ENCODE data around the gene ZNF536. TPM values are rescaled to one million over a fixed set of nuclear protein-coding genes. Genes with fewer than 3 reads are reported as not detected.

Gene ZNF536
- total RNA-seq (2021) (2.9 and 3.5 TPM in 2 replicates), Bru-seq, nascent RNA (percentile 45 among the genes with signal in this experiment), BruChase-seq, experiment 1, labeled RNA remaining after a 2-hour chase (percentile 44 among the genes with signal in this experiment), BruChase-seq, experiment 2, labeled RNA remaining after a 6-hour chase (percentile 46 among the genes with signal in this experiment)
- long read RNA-seq, partial matches to known transcripts, result 1 of 4 reads
- long read RNA-seq, other reads (novel, unspliced or antisense), result 3 of 4 reads

GRCh38 chr19:30371960-30372824, at the start of gene ZNF536:
Gene ZNF536, plus strand, starts transcription at chr19:30372384. Its CDS starts 71,179 bp downstream, at chr19:30443563.
- Histone ChIP-seq H3K9me3 (ENCODE audit: low read depth, low read length, poor library complexity, severe bottlenecking) (no peaks in the 10 kb centered on the region), H3K4me3 (ENCODE audit: low read depth, low read length, poor library complexity, severe bottlenecking) (no peak within 1 kb of the TSS), H3K27me3 (replicated peaks; ENCODE audit: insufficient read depth, low read depth, low read length, poor library complexity) (peaks cover 5% of the 10 kb centered on the region), H3K4me1 (ENCODE audit: insufficient read depth, low read length, poor library complexity, severe bottlenecking) (peaks cover 6% of the 10 kb centered on the region), H3K36me3 (ENCODE audit: insufficient read depth, low read length, poor library complexity, severe bottlenecking) (no peaks in the 10 kb centered on the region), H3K27ac (ENCODE audit: low read depth, low read length, poor library complexity, severe bottlenecking) (no peak within 1 kb of the TSS)
- intact Hi-C loops (cut with micrococcal nuclease; ENCODE audit: unreplicated experiment), result no loop called here
- ChIA-PET POLR2A (ENCODE audit: low non-redundant PET) (no interaction called here), CTCF (no interaction called here)
- DNase-seq (ENCODE audit: low spot score), result no peak
- TF ChIP-seq EZH2 (IDR thresholded peaks at IDR 0.05; ENCODE audit: borderline replicate concordance, low read depth, low read length, poor library complexity, severe bottlenecking) (no peak), CTCF (conservative IDR thresholded peaks at IDR 0.05; ENCODE audit: low read depth, low read length) (no peak)
- no TSS peak for BruUV-seq (replicated peaks)

- POLR2A ChIA-PET (ENCODE audit: low non-redundant PET), result no interaction called here
- CTCF ChIA-PET, result no interaction called here
- DNase-seq (ENCODE audit: low spot score), result no peak
- H3K4me3 ChIP-seq (ENCODE audit: low read depth, low read length, poor library complexity, severe bottlenecking), result no peak overlapping the region
- BruUV-seq (replicated peaks), result no TSS peak
- intact Hi-C loops (cut with micrococcal nuclease; ENCODE audit: unreplicated experiment), result no loop called here
- H3K27ac ChIP-seq (ENCODE audit: low read depth, low read length, poor library complexity, severe bottlenecking), result no peak overlapping the region
- no peaks in the 10 kb centered on the region for H3K27me3 ChIP-seq (replicated peaks; ENCODE audit: insufficient read depth, low read depth, low read length, poor library complexity)
- TF ChIP-seq EZH2 (IDR thresholded peaks at IDR 0.05; ENCODE audit: borderline replicate concordance, low read depth, low read length, poor library complexity, severe bottlenecking) (no peak), CTCF (conservative IDR thresholded peaks at IDR 0.05; ENCODE audit: low read depth, low read length) (no peak)
- H3K4me1 ChIP-seq (ENCODE audit: insufficient read depth, low read length, poor library complexity, severe bottlenecking), result no peaks in the 10 kb centered on the region
- no peaks in the 10 kb centered on the region for H3K36me3 ChIP-seq (ENCODE audit: insufficient read depth, low read length, poor library complexity, severe bottlenecking)
- no peaks in the 10 kb centered on the region for H3K9me3 ChIP-seq (ENCODE audit: low read depth, low read length, poor library complexity, severe bottlenecking)
Observed at GRCh38 chr19:30322641-30323320, 49.4 kb upstream of the ZNF536 start.

- ChIA-PET CTCF (no interaction called here), POLR2A (ENCODE audit: low non-redundant PET) (no interaction called here)
- Histone ChIP-seq H3K4me1 (ENCODE audit: insufficient read depth, low read length, poor library complexity, severe bottlenecking) (no peaks in the 10 kb centered on the region), H3K36me3 (ENCODE audit: insufficient read depth, low read length, poor library complexity, severe bottlenecking) (no peaks in the 10 kb centered on the region), H3K27me3 (replicated peaks; ENCODE audit: insufficient read depth, low read depth, low read length, poor library complexity) (no peaks in the 10 kb centered on the region), H3K4me3 (ENCODE audit: low read depth, low read length, poor library complexity, severe bottlenecking) (no peak overlapping the region), H3K9me3 (ENCODE audit: low read depth, low read length, poor library complexity, severe bottlenecking) (no peaks in the 10 kb centered on the region), H3K27ac (ENCODE audit: low read depth, low read length, poor library complexity, severe bottlenecking) (no peak overlapping the region)
- no TSS peak for BruUV-seq (replicated peaks)
- DNase-seq (ENCODE audit: low spot score), result no peak
- TF ChIP-seq CTCF (conservative IDR thresholded peaks at IDR 0.05; ENCODE audit: low read depth, low read length) (no peak), EZH2 (IDR thresholded peaks at IDR 0.05; ENCODE audit: borderline replicate concordance, low read depth, low read length, poor library complexity, severe bottlenecking) (no peak)
- intact Hi-C loops (cut with micrococcal nuclease; ENCODE audit: unreplicated experiment), result no loop called here
Observed at GRCh38 chr19:30323904-30324303, 48.3 kb upstream of the ZNF536 start.
